Heart left ventricle (tissue), 16 donors: Measurements from ENCODE around the gene SSR1. TPM values are rescaled to one million over a fixed set of nuclear protein-coding genes. Genes with fewer than 3 reads are reported as not detected.
A peak's percentile ranks its signal among the peaks of the same experiment; 100 is the strongest.
"Not testable (repeated sequence)": the region's sequence is repeated elsewhere in the genome, so short reads cannot be mapped to it uniquely, and the experiment has no call there.

Experiments used
- ATAC-seq, 4 donors: fragments of 200-7000 bp; cut with Tn5 transposase; one replicate each; pipeline ENCODE4 v1.9.1; 2020 to 2022; ENCODE audit warnings: moderate library complexity in 4 of 4, mild to moderate bottlenecking in 3 of 4, moderate number of reproducible peaks in 1 of 4
- DNase-seq, 5 donors: peaks; one replicate each; pipeline ENCODE4 v3.0.0-alpha.2; 2020
- H3K27ac ChIP-seq, 12 donors: fragments of 200-600 bp; sonication (generic) in 4 of 12; one replicate each; pipeline versions ENCODE4 v1.5.0 to v1.8.0; 2016 to 2022; ENCODE audit warnings: mild to moderate bottlenecking in 2 of 12
- H3K27me3 ChIP-seq, 9 donors: fragments of 200-600 bp; sonication (generic) in 2 of 9; one replicate each; pipeline versions ENCODE4 v1.5.1 to v1.8.0; 2016 to 2022; ENCODE audit warnings: mild to moderate bottlenecking in 3 of 9
- H3K36me3 ChIP-seq, 9 donors: fragments of 200-600 bp; sonication (generic) in 2 of 9; one replicate each; pipeline versions ENCODE4 v1.5.0 to v1.8.0; 2018 to 2022; ENCODE audit warnings: mild to moderate bottlenecking in 2 of 9
- H3K4me1 ChIP-seq, 12 donors: fragments of 200-600 bp; sonication (generic) in 4 of 12; one replicate each; pipeline versions ENCODE4 v1.5.0 to v1.8.0; 2016 to 2022; ENCODE audit warnings: mild to moderate bottlenecking in 3 of 12
- H3K4me3 ChIP-seq, 12 donors: fragments of 200-600 bp; sonication (generic) in 4 of 12; one replicate each; pipeline versions ENCODE4 v1.5.0 to v1.8.0; 2017 to 2022; ENCODE audit warnings: mild to moderate bottlenecking in 9 of 12, moderate library complexity in 4 of 12
- H3K9me3 ChIP-seq, 12 donors: fragments of 200-600 bp; sonication (generic) in 4 of 12; one replicate each; pipeline versions ENCODE4 v1.5.0 to v1.8.0; 2016 to 2022; ENCODE audit warnings: mild to moderate bottlenecking in 1 of 12
- CTCF ChIP-seq, 12 donors: fragments of 200-600 bp; sonication (generic) in 4 of 12; IDR thresholded peaks; one replicate each; pipeline versions ENCODE4 v1.5.0 to v1.8.0; 2018 to 2022; ENCODE audit warnings: antibody characterized with exemption in 12 of 12, mild to moderate bottlenecking in 5 of 12
- POLR2A ChIP-seq, 2 donors: fragments of 450-650 bp; IDR thresholded peaks; one replicate each; pipeline ENCODE4 v1.6.1; 2017; ENCODE audit warnings: antibody characterized with exemption in 2 of 2, mild to moderate bottlenecking in 2 of 2, moderate library complexity in 2 of 2
- WGBS, 4 donors: extraction: QIAGEN DNeasy Blood & Tissue Kit in 2 of 4; methylation state at CpG; one replicate each; pipeline versions ENCODE4 v1.1.5 to v1.1.7; 2013 to 2018; 5-methylcytosine and 5-hydroxymethylcytosine counted together
- intact Hi-C, 10 donors: fragments of 100-400 bp; cut with DNase I; formaldehyde crosslinking; loops; one replicate each; pipeline versions ENCODE4 v1.11.1 to v1.14.2; 2022
- polyA plus RNA-seq, 2 donors: library from polyadenylated mRNA; stranded (reverse); fragments of 200-250 nt; gene quantifications; one replicate each; pipeline ENCODE4 v1.2.3, GENCODE V29; 2013
- total RNA-seq, 9 donors: library from RNA; depleted of rRNA in 2 of 9; stranded (reverse); fragments of >200 nt in 2 of 9; fragmentation: NEBNext Ultra II Directional in 3 of 9; extraction: Animal tissue kit (Norgen Biotek cat#: 25700) in 3 of 9; gene quantifications; one replicate each; pipeline versions ENCODE4 v1.1.0 to v1.2.4, GENCODE V29; 2016 to 2023
- donor health status: ischemic (EF 13 %, LVEDD 7.1; RV severe dilation, severe dysfunction).
- donor health status: healthy with polysubstance abuse.
- donor health status: DM: no; HTN: yes; CAD: no.
- donor health status: DM: no; HTN: no; CAD: no.
- donor health status: ischemic (EF 25% LVEDD 6.9; RV normal size, moderate dysfunction).
- donor health status: ischemic (EF 25% LVEDD 5.7; RV mildly dilated, moderate dysfunction).
- donor health status: healthy.
- donor health status: DM: yes; HTN: yes; CAD: no.
- donor health status: ischemic (EF 35%, LVEDD 5.7; RV mildly dilated, moderate dysfunction).
- donor health status: nonischemic (EF 11% LVEDD 7.7; RV severe dilation, severe dysfunction).
- donor health status: DM: yes; HTN: yes; CAD: no.
- donor health status: PGD.
- donor health status: ischemic (EF 29% LVEDD 5.4; RV normal size, mild dysfunction).
- donor health status: nonischemic (EF 23%, LVEDD 6.1; RV moderate dilation, normal function).

The SSR1 gene
- total and polyA plus RNA-seq, 11 donors, result 8.6 to 106 (median 67.9) TPM

DNA sequence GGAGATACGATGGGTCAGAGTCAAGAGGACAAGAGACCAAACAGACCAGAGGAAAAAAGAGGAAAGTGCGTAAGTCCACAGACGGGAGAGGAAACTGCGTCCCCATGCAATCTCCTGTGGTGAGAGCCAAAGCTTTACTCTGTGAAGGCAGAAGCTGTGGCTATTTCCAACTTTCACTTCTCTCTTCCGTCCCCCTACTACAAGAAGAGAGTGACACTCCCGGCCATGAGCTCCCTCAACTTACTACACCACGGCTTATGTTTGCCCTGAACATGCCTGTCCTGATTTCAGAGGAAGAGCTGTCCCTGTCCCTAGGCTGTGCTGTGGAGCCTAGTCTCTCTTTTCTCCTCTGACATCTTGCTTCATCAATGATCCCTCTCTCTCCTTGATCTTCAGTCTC lies 11.5 kb upstream of the SSR1 start:
- DNase-seq (peak in 2 of 5 donors; percentile 21 to 32), ATAC-seq (peak in 3 of 4 donors; percentile 47 to 89 (median 82))
- WGBS, 4 donors, result 62 to 87% (median 77%) methylated on average over 7 of the region's 7 CpGs
- peaks cover 0 to 31% (median 0%) of the 10 kb centered on the region in 12 donors for H3K4me1 ChIP-seq
- no peaks in the 10 kb centered on the region for H3K36me3 ChIP-seq
- H3K9me3 ChIP-seq, result no peaks in the 10 kb centered on the region
- peak overlapping the region in 3 of 12 donors; percentile 6 to 84 (median 24) for H3K27ac ChIP-seq
- H3K27me3 ChIP-seq, result peaks cover 0 to 2% (median 0%) of the 10 kb centered on the region in 9 donors
- no peak overlapping the region for H3K4me3 ChIP-seq
- TF ChIP-seq POLR2A (IDR thresholded peaks at IDR 0.05) (no peak), CTCF (IDR thresholded peaks at IDR 0.05) (no peak)
- intact Hi-C loops, result no loop called here

GRCh38 chr6:7323074-7323473 lies 10.1 kb upstream of the SSR1 start:
- intact Hi-C loops, result no loop called here
- Histone ChIP-seq H3K36me3 (no peaks in the 10 kb centered on the region), H3K4me3 (no peak overlapping the region), H3K27ac (no peak overlapping the region), H3K27me3 (peaks cover 0 to 2% (median 0%) of the 10 kb centered on the region in 9 donors), H3K9me3 (no peaks in the 10 kb centered on the region), H3K4me1 (peaks cover 0 to 26% (median 0%) of the 10 kb centered on the region in 12 donors)
- ATAC-seq (no peak), DNase-seq (no peak)
- TF ChIP-seq POLR2A (IDR thresholded peaks at IDR 0.05) (no peak), CTCF (IDR thresholded peaks at IDR 0.05) (no peak)

DNA sequence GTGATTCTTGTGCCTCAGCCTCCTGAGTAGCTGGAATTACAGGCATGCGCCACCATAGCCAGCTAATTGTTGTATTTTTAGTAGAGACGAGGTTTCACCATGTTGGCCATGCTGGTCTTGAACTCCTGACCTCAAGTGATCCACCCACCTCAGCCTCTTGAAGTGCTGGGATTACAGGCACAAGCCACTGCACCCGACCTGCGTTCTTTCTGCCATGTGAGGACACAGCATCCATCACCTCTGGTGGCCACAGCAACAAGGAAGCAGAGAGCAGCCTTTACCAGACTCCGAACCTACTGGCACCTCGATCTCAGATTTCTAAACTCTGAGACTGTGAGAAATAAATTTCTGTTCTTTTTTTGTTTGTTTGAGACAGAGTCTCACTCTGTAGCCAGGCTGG lies 8.9 kb upstream of the SSR1 start:
- H3K36me3 ChIP-seq, intact Hi-C loops: not testable (repeated sequence)
- WGBS, 4 donors, result 82 to 87% (median 84%) methylated on average over 6 of the region's 6 CpGs

DNA sequence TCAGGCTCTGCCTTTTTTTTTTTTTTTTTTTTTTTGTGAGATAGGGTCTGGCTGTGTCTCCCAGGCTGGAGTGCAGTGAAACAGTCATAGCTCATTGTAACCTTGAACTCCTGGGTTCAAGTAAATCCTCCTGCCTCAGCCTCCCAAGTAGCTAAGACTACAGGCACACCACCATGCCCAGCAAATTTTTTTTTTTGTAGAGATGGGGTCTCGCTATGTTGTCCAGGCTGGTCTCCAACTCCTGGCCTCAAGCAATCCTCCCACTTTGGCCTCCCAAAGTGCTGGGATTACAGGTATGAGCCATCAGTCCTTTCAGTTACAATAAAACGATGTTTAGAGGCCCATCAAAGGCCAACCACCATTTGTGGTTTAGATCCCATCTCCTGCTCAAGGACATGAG lies 6.4 kb upstream of the SSR1 start:
- H3K27ac ChIP-seq, H3K9me3 ChIP-seq, H3K36me3 ChIP-seq, H3K27me3 ChIP-seq, ATAC-seq, DNase-seq, H3K4me3 ChIP-seq: not testable (repeated sequence)
- intact Hi-C loops, result loop anchor here in 3 of 10 donors (10.0 kb wide), 2 partner anchors 65 to 295 kb away; partner anchors contain the start of genes CAGE1 (in 1 of the 3) and RIOK1 (in 1 of the 3)
- peaks cover 0 to 11% (median 0%) of the 10 kb centered on the region in 12 donors for H3K4me1 ChIP-seq
- 88 to 94% (median 90%) methylated on average over 2 of the region's 2 CpGs for WGBS, 4 donors

More for the DNA sequence above, 8.9 kb upstream of the SSR1 start:
- H3K4me3 ChIP-seq, H3K27ac ChIP-seq, H3K27me3 ChIP-seq, ATAC-seq, H3K9me3 ChIP-seq, DNase-seq: not testable (repeated sequence)
- H3K4me1 ChIP-seq, result peaks cover 0 to 23% (median 0%) of the 10 kb centered on the region in 12 donors

DNA sequence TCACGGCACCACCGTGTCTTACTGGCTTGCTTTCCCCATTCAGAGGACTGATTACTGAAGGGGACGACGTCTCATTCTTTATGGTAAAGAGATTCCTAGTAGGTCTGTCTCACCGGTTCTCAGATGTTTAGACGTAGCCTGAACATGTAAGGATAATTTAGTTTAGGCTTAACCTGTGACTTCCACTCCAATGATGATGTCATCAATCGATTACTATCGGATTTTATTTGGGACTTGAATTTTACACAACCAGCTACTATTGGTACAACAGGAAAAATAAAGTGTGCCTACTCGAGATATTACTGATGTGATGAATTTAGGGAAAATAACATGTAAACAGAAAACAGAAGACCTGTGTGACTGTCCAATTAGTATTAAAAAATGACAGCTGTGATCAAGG lies 4.5 kb upstream of the SSR1 start:
- intact Hi-C loops, result loop anchor here in 3 of 10 donors (10.0 kb wide), 2 partner anchors 67 to 297 kb away; partner anchors contain the start of genes CAGE1 (in 1 of the 3) and RIOK1 (in 1 of the 3)
- no peak for ATAC-seq
- no peak for DNase-seq
- TF ChIP-seq CTCF (IDR thresholded peaks at IDR 0.05), result no peak
- no peak for TF ChIP-seq POLR2A (IDR thresholded peaks at IDR 0.05)
- H3K4me1 ChIP-seq, result peaks cover 0 to 15% (median 4%) of the 10 kb centered on the region in 12 donors
- WGBS, 4 donors, result 86 to 91% (median 89%) methylated on average over 9 of the region's 9 CpGs
- no peak overlapping the region for H3K4me3 ChIP-seq
- H3K36me3 ChIP-seq, result no peaks in the 10 kb centered on the region
- no peaks in the 10 kb centered on the region for H3K9me3 ChIP-seq
- H3K27me3 ChIP-seq, result no peaks in the 10 kb centered on the region
- no peak overlapping the region for H3K27ac ChIP-seq
